ENCODE data around the gene MPI.

GRCh38 chr15:74917676-74918075, 27.8 kb downstream of the MPI start:
- TF ChIP-seq CTCF (IDR thresholded peaks at IDR 0.05): no peak
- no peak for TF ChIP-seq POLR2A (IDR thresholded peaks at IDR 0.05)

Data from right lobe of liver (tissue), 4 donors.